Common myeloid progenitor, CD34-positive (primary cell): Measurements from ENCODE around the gene GNL2.
"Not testable (repeated sequence)": the region's sequence is repeated elsewhere in the genome, so short reads cannot be mapped to it uniquely, and the experiment has no call there.

ENCODE experiments used
- CTCF ChIA-PET: fragments of 350-600 bp; sonication (Branson Sonifier 250); formaldehyde crosslinking; loops from one replicate; lab custom pipeline; 2021; ENCODE audit warnings: antibody characterized with exemption; lab: Charles Lee
- POLR2A ChIA-PET: fragments of 350-600 bp; sonication (Branson Sonifier 250); formaldehyde crosslinking; loops from one replicate; lab custom pipeline; 2021; ENCODE audit warnings: antibody characterized with exemption; lab: Charles Lee
- DNase-seq, 3 donors: peaks; one replicate each; pipeline versions ENCODE4 v3.0.0 to v3.0.0-alpha.2; 2013
- H3K27ac ChIP-seq, 2 experiments: 1 replicate in 1 of 2; 2 replicates in 1 of 2; pipeline ENCODE4 v1.7.0; 2013; ENCODE audit warnings: inconsistent platforms in 2 of 2, low read length in 2 of 2, mild to moderate bottlenecking in 2 of 2, low read depth in 1 of 2, moderate library complexity in 1 of 2; ENCODE audit not compliant: severe bottlenecking in 2 of 2, insufficient read depth in 1 of 2, poor library complexity in 1 of 2
- H3K27me3 ChIP-seq, 5 experiments: replicated peaks in 2 of 5; 1 replicate in 3 of 5; 2 replicates in 2 of 5; pipeline versions ENCODE4 v1.6.1 to v1.7.0; 2013; ENCODE audit warnings: low read length in 4 of 5, mild to moderate bottlenecking in 2 of 5, moderate library complexity in 2 of 5, inconsistent platforms in 1 of 5; ENCODE audit not compliant: insufficient read depth in 5 of 5, control insufficient read depth in 4 of 5
- H3K36me3 ChIP-seq, 4 experiments: 1 replicate in 2 of 4; 2 replicates in 2 of 4; pipeline versions ENCODE4 v1.6.1 to v1.7.0; 2013; ENCODE audit warnings: low read length in 3 of 4, control low read depth in 1 of 4, mild to moderate bottlenecking in 1 of 4; ENCODE audit not compliant: control insufficient read depth in 4 of 4, insufficient read depth in 4 of 4
- H3K4me1 ChIP-seq, 4 experiments: 1 replicate in 3 of 4; 2 replicates in 1 of 4; pipeline versions ENCODE4 v1.6.1 to v1.7.1; 2013; ENCODE audit warnings: low read length in 3 of 4, mild to moderate bottlenecking in 3 of 4, control low read depth in 1 of 4, inconsistent platforms in 1 of 4, moderate library complexity in 1 of 4; ENCODE audit not compliant: control insufficient read depth in 4 of 4, insufficient read depth in 4 of 4; ENCODE audit errors: control extremely low read depth in 1 of 4
- H3K4me3 ChIP-seq, 7 experiments: 1 replicate in 4 of 7; 2 replicates in 3 of 7; pipeline versions ENCODE4 v1.5.1 to v1.7.0; 2013; ENCODE audit warnings: mild to moderate bottlenecking in 7 of 7, low read length in 6 of 7, moderate library complexity in 6 of 7, inconsistent platforms in 2 of 7, low read depth in 2 of 7, control low read depth in 1 of 7; ENCODE audit not compliant: insufficient read depth in 4 of 7, control insufficient read depth in 1 of 7; ENCODE audit errors: extremely low read depth in 1 of 7
- H3K9me3 ChIP-seq, 5 experiments: 1 replicate in 4 of 5; 2 replicates in 1 of 5; pipeline versions ENCODE4 v1.6.1 to v1.7.1; 2013; ENCODE audit warnings: low read length in 4 of 5, mild to moderate bottlenecking in 2 of 5, inconsistent platforms in 1 of 5, low read depth in 1 of 5, moderate library complexity in 1 of 5; ENCODE audit not compliant: control insufficient read depth in 4 of 5, insufficient read depth in 2 of 5; ENCODE audit errors: control extremely low read depth in 1 of 5
- WGBS: methylation state at CpG from one replicate; pipeline ENCODE4 v1.1.5; 2013; ENCODE audit not compliant: insufficient coverage; 5-methylcytosine and 5-hydroxymethylcytosine counted together

Gene GNL2

GRCh38 chr1:37559957-37560379, 35.8 kb downstream of the GNL2 start:
- H3K36me3 ChIP-seq, H3K27ac ChIP-seq, CTCF ChIA-PET, POLR2A ChIA-PET, H3K27me3 ChIP-seq, H3K4me1 ChIP-seq, H3K9me3 ChIP-seq, H3K4me3 ChIP-seq: not testable (repeated sequence)
- DNase-seq: peak in 2 of 3 donors; percentile 38 to 60
- WGBS: 89% methylated on average over 9 of the region's 12 CpGs

- H3K27ac ChIP-seq: no peak overlapping the region
- ChIA-PET CTCF (no interaction called here), POLR2A (no interaction called here)
- peaks cover 0 to 10% (median 3%) of the 10 kb centered on the region in 4 experiments for H3K4me1 ChIP-seq
- WGBS: 97% methylated on average over 5 of the region's 7 CpGs
- H3K27me3 ChIP-seq: peaks cover 0 to 6% (median 0%) of the 10 kb centered on the region in 5 experiments
- no peak overlapping the region for H3K4me3 ChIP-seq
- DNase-seq: no peak
- peaks cover 0 to 5% (median 2%) of the 10 kb centered on the region in 4 experiments for H3K36me3 ChIP-seq
- no peaks in the 10 kb centered on the region for H3K9me3 ChIP-seq
Measured at GRCh38 chr1:37559080-37559479, 36.7 kb downstream of the GNL2 start.

GRCh38 chr1:37558411-37558810, 37.3 kb downstream of the GNL2 start:
- 100% methylated on average over 1 of the region's 1 CpG for WGBS
- no peak for DNase-seq
- peaks cover 0 to 15% (median 5%) of the 10 kb centered on the region in 4 experiments for H3K4me1 ChIP-seq
- H3K9me3 ChIP-seq: no peaks in the 10 kb centered on the region
- ChIA-PET POLR2A (no interaction called here), CTCF (no interaction called here)
- H3K4me3 ChIP-seq: no peak overlapping the region
- peaks cover 0 to 5% (median under 1%) of the 10 kb centered on the region in 4 experiments for H3K36me3 ChIP-seq
- H3K27ac ChIP-seq: no peak overlapping the region
- peaks cover 0 to 6% (median 0%) of the 10 kb centered on the region in 5 experiments for H3K27me3 ChIP-seq

- no peaks in the 10 kb centered on the region for H3K9me3 ChIP-seq
- 100% methylated on average over 2 of the region's 3 CpGs for WGBS
- ChIA-PET POLR2A (interaction anchor here (0.5 kb wide), 1 partner anchor 559 kb away, joined by 3 read pairs; no protein-coding TSS in a partner anchor), CTCF (no interaction called here)
- H3K4me3 ChIP-seq: no peak overlapping the region
- no peak overlapping the region for H3K27ac ChIP-seq
- H3K27me3 ChIP-seq: peaks cover 0 to 6% (median 0%) of the 10 kb centered on the region in 5 experiments
- H3K36me3 ChIP-seq: peaks cover 0 to 5% (median under 1%) of the 10 kb centered on the region in 4 experiments
- DNase-seq: no peak
- peaks cover 3 to 24% (median 14%) of the 10 kb centered on the region in 4 experiments for H3K4me1 ChIP-seq
Measured at GRCh38 chr1:37557402-37557801, 38.3 kb downstream of the GNL2 start.

- Histone ChIP-seq H3K9me3 (no peaks in the 10 kb centered on the region), H3K27ac (no peak within 1 kb of the TSS), H3K4me1 (peaks cover 3 to 24% (median 15%) of the 10 kb centered on the region in 4 experiments), H3K4me3 (peak within 1 kb of the TSS in 1 of 7 experiments; percentile 18), H3K27me3 (peaks cover 0 to 6% (median 0%) of the 10 kb centered on the region in 5 experiments), H3K36me3 (peaks cover 0 to 9% (median 3%) of the 10 kb centered on the region in 4 experiments)
- peak; percentile 42 to 63 (median 62) for DNase-seq
- POLR2A ChIA-PET: interaction anchor here (0.5 kb wide), 1 partner anchor 560 kb away, joined by 3 read pairs; no protein-coding TSS in a partner anchor
- CTCF ChIA-PET: interaction anchor here (0.6 to 0.7 kb wide), 2 partner anchors 42 to 1583 kb away, joined by 3 read pairs; partner anchors contain the start of gene MEAF6
- 40% methylated on average over 24 of the region's 31 CpGs for WGBS
Measured at GRCh38 chr1:37556712-37557196, 39.0 kb downstream of the GNL2 start, which contains the start of gene DNALI1. Gene DNALI1 (plus strand): TSS chr1:37556940. CDS start chr1:37556995, 55 bp downstream.

- Histone ChIP-seq H3K9me3 (no peaks in the 10 kb centered on the region), H3K4me1 (peaks cover 3 to 24% (median 15%) of the 10 kb centered on the region in 4 experiments), H3K27me3 (peaks cover 0 to 6% (median 0%) of the 10 kb centered on the region in 5 experiments), H3K36me3 (peaks cover 0 to 19% (median 8%) of the 10 kb centered on the region in 4 experiments), H3K4me3 (peak within 1 kb of the TSS; percentile 89 to 99 (median 98)), H3K27ac (peak within 1 kb of the TSS; percentile 78 to 92)
- DNase-seq: peak; percentile 89 to 91 (median 90)
- POLR2A ChIA-PET: interaction anchor here (1.4 kb wide), 1 partner anchor 67 kb away, joined by 3 read pairs; no protein-coding TSS in a partner anchor
- 11% methylated on average over 52 of the region's 54 CpGs for WGBS
- CTCF ChIA-PET: no interaction called here
Measured at GRCh38 chr1:37553927-37554808, 41.6 kb downstream of the GNL2 start, which contains the start of gene SNIP1. Gene SNIP1 (minus strand): TSS chr1:37554293. CDS start chr1:37554229, 64 bp downstream.
